NCI-H2107 treated with DMSO at 0.1 percent for 48 hours (cell line): ENCODE data around the gene PLA2G4C.

Experiments used
- DNase-seq: peaks from one replicate; lab custom pipeline; 2025; ENCODE audit not compliant: unreplicated experiment; lab: John Stamatoyannopoulos, UW

The PLA2G4C gene

DNA sequence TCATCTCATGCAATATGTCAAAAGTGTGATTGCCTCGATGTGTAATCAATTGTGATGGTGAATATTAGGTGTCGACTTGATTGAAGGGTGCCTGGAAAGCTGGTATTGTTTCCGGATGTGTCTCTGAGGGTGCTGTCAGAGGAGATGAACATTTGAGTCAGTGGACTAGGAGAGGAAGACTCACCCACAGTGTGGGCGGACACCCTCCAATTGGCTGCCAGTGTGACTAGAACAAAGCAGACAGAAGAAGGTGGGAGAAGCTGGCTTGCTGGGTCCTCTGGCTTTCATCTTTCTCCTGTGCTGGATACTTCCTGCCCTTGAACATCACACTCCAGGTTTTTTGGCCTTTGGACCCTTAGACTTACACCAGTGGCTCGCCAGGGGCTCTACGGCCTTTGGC, 51.3 kb downstream of the PLA2G4C start:
- no peak for DNase-seq

DNA sequence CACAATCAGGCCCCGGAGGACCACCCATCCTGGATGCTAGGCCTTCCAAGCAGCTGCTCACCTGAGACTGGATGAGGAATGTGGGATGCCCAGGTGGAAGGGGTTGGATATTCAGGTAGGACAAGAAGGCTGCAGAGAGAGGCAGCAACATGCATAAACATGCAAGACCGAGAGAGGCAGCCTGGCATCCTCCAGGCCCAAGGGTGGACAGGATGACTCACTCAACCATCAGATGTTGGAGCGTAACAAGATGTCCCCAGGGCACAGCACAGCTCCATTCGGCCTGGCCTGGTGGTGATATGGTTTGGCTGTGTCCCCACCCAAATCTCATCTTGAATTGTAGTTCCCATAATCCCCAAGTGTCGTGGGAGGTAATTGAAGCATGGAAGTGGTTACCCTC, 56.8 kb downstream of the PLA2G4C start:
- DNase-seq = no peak

DNA sequence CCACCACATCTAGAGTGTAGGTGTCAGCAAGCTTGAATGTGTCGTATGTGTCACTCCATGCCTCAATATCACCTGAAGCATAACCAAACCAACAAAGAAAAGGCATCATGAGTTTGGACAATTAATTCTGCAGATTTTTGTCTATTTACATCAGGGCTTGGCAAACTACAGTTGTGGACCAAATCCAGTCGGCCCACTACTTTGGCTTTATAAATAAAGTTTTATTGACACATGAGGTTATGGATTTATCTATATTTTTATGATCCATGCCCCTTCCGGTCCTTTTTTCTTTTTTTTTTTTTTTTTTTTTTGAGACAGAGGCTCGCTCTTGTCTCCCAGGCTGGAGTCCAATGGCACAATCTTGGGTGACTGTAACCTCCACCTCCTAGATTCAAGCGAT, 57.5 kb downstream of the PLA2G4C start:
- no peak for DNase-seq

DNA sequence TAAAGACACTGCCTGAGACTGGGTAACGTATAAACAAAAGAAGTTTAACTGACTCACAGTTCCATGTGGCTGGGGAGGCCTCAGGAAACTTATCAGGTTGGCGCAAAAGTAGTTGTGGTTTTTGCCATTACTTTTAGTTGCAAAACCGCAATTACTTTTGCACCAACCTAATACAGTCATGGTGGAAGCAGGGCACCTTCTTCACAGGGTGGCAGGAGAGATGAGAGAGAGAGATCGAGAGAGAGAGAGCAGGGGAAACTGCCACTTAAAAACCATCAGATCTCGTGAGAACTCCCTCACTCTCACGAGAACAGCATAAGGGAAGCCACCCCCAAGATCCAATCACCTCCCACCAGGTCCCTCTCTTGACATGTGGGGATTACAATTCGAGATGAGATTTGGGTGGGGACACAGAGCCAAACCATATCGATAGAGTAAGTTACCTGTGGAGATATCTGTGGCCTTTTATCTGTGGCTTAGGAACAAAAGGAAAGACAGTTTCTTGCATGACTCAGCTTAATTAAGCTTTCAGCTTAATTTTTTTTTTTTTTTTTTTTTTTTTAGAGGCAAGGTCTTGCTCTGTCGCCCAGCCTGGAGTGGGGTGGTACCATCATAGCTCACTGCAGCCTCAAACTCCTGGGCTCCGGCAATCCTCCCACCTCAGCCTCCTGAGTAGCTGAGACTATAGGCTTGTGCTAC, 59.1 kb downstream of the PLA2G4C start:
- no peak for DNase-seq

DNA sequence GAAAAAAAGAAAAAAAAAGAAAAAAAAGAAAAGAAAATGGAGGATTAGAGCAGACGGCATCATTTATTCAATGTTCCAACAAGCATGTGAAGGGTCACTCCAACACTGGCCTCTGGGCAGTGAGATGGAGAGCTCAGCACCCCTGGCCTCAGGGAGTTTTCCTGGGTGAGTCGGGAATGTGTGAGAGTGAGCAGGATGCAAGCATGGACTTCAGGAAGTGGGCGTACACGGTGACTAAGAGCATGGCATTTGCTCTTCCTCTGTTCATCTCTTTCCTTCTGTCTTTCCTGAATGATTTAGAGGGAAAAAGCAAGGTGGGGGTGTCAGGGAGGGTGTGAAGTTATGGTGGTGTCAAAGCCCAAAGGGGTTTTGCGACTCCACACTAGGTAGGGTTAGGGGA, 66.1 kb downstream of the PLA2G4C start:
- DNase-seq = no peak

DNA sequence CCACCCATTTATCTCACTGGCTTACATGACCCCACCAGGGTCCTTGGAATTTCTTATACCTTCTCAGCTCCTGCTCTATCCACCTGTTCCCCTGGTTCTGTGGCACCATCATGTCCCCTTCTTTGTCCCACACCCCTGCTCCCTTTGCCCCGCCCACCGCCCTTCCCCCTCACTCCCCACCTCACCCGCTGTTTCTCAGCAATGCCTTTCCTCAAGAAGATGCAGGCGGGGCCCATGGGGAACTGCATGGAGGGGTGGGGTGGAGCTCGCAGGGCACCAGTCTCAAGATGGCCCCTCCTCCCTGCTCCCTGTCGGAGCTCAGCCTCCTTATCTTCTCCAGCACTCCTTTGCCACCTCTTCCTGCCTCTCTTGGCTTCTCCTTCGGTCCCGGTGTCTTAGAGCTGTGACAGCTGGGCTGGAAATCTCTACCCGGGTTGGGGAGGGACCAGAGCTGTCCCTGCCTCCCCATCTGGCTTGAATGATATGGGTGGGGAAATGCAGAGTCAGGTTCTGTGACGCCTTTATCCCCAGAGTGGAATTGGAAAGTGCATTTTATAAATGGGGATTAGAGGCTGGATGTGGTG, 66.8 kb downstream of the PLA2G4C start, which contains the start of gene CABP5:
Gene CABP5 (minus strand): TSS at position 405 of the 584 bp plus-strand sequence. CDS start 157 bp downstream, at position 248.
- DNase-seq = no peak

DNA sequence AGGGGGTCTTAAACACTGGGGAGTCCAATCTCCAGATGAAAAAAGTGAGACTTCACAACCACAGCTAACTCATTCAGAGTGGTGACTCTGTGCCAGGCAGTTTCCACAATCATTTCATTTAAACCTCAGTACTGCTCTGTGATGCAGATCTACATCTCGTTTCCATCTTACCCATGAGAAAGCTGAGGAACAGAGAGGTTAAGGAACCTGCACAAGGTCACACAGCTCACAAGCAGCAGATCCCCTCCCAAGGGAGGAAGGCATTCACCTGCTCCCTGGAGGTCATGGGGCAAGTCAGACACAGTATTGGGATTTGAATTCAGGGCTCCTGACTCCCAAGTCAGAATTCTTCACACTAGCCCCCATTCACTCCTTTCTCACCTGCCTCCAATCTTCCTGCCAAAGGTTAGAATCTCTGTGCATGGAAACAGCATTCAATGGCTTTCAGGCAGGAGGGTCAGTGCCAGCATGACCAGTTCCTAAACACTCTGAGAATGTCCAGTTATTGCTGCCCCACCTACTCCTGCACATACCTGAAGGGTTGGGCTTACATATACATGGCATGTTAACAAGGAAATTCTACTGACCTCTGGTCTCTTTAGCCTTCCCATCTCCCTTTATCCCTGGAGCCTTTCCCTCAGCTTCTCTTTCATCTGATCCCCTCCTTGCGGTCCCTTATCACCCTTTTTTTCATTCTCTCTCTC, 68.6 kb downstream of the PLA2G4C start:
- no peak for DNase-seq

DNA sequence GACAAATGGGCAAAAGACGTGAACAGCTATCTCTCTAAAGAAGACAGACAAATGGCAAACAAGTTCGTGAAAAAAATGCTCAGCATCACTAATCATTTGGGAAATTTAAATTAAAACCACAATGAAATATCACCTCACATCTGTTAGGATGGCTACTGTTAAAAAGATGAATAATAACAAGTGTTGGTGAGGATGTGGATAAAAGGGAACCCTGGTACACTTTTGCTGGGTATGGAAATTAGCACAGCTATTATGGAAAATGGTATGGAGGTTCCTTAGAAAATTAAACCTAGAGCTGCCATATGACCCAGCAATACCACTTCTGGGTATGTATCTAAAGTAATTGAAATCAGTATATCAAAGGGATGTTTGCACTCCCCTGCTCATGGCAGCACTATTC, 73.9 kb downstream of the PLA2G4C start:
- no peak for DNase-seq

DNA sequence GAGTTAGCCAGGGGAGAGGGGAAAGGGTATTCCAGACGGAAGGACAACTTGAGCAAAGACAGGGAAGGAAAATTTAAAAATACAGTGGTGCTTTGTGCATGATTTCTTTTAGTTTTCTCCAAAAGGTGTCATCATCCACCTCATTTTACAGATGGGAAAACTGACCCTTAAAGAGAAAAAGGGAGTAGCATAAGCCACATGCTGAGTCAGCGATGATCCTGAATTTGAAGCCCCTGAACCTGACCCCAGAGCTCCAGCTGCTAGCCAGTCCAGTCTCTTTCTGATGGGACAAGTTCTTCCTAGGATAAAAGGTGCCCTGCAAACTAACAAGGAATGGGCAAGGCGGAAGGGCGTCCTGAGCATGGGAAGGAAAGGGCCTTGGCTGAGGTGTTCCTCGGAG, 77.0 kb downstream of the PLA2G4C start:
- no peak for DNase-seq

DNA sequence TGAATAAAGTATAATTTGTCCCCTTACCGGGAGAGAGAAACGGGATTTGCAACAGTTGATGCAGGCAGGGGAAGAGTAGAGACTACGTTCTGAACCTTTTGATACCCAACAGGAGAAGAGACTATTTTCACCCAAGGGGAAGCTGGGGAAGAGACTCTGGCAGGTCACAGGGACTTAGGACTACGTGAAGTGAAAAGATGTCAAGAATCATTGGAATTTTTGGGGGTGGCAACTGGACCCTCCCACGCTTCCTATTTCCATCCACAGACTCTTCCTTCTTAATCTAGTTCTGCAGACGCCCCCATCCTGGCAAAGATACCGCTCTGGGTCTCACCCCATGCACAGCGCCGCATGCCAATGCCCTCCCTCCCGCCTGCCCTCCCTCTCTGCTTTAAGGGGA, 80.5 kb downstream of the PLA2G4C start:
- DNase-seq = no peak

DNA sequence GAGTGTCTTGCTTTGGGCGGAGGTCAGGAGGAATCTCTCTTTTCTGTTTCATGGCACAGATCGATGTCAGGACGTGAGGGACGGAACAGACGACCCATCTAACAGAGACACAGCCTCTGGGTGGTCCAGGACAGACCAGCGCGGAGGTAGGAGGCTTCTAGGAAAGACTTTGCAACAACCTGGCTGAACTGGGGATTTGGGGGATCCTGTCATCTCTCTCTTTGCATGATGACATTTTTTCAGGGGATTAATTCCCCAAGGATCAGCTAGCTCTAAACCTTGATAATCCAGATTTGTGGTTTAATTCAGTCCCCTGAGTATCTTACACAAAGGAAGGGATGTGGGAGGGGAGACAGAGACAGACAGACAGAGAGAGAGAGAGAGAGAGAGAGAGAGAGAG, 81.2 kb downstream of the PLA2G4C start:
- DNase-seq = no peak

DNA sequence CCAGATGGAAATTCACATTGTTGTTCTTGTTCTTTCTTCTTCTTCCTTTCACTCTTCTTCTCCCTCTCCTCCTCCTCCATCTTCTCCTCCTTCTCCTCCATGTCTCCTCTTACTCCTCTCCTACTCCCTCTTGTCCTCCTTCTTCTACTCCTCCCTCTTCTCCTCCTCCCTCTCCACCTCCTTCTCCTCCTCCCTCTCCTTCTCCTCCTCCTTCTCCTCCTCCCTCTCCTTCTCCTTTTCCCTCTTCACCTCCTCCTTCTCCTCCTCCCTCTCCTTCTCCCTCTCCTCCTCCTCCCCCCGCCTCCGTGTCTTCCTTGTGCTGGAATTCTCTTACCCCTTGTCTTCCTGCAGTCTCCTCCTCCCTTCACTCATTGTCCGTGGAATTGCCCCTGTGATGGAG, 85.1 kb downstream of the PLA2G4C start:
- no peak for DNase-seq

DNA sequence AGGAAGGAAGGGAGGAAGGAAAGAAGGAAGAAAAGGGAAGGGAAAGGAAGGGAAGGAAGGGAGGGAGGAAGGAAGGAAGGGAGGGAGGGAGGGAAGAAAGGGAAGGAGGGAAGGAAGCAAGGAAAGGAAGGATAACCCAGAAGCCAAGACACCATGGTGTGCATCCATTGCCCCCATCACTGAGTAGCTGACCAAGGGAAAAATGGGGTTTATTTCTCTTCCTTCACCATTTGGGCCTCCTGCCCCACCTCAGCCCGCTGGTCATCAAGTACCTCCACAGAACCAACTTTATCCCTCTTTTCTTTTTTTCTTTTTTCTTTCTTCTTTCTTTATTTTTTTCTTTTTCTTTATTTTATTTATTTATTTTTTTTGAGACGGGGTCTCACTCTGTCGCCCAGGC, 87.1 kb downstream of the PLA2G4C start:
- DNase-seq = no peak

DNA sequence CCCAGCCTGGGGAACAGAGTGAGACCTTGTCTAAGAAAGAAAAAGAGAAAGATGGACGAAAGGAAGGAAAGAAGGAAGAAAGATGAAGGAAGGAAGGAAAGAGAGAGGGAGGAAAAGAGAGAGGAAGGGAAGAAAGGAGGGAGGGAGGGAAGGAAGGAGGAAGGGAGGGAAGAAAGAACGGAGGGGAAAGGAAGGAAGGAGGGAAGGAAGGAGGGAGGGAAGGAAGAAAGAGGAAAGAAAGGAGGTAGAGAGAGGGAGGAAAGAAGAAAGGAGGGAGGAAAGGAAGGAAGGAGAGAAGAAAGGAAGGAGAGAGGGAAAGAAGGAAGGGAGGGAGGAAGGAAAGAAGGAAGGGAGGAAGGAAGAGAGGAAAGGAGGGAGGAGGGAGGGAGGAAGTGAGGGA, 87.6 kb downstream of the PLA2G4C start:
- no peak for DNase-seq

DNA sequence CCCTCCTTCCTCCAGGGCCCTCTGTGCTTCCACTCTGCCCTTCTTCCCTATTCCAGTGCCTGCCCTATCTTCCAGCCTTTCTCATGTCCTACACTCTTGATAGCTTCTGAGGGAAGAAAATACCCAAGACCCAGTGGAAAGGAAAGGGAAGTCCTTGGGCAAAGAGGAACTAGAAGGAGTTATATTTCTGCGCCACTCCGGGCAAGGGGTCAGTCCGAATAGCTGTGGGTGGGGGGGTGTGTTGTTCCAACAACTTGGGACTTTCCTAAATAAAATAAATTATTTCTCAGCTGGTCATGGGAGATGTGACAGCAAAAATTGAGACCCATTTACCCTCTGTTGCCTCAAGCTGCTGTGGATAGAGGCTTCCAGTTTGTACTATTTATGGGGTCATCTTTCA, 89.9 kb downstream of the PLA2G4C start:
- DNase-seq = no peak

DNA sequence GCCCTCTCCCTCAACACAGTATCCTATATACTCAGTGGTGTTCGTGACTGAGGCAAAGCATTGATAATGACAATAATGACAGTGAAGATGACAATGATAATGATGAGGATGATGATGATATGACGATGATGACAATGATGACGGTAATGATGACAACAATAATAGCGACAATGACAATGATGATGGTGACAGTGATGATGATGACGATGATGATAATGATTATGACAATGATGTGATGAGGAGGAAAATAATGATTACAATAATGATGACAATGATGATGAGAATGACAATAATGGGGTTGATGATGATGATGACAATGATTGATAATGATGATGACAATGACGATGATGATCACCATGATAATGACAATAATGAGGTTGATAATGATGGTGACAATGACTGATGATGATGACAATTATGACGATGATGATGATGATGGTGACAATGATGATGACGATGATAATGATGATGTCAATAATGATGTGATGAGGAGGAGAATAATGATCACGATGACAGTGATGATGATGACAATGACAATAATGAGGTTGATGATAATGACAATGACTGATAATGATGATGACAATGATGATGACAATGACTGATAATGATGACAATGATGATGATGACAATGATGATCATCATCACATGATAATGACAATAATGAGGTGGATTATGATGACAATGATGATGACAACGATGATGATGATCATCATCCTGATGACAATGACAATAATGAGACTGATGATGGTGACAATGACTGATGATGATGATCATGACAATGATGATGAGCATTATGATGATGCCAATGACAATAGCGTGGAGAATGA, 99.5 kb downstream of the PLA2G4C start:
- no peak for DNase-seq

DNA sequence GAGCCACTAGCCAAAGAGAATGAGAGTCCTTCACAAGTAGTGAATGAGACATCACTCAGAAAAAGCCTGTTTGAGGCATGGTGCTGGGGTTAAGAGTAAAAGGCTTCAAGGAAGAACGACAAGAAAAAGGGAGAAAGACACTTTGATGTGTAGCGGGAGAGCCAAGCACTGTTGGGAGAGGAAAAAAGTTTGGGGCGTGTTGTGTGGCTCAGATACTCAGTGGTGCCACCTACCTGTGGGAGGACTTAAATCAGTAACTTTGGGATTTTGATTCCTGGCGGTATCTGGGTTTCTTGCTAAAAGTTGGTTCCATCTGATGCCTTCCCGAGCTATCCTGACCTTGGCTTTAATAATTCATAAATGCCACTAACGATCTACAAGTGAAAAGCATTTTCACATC, 103.9 kb downstream of the PLA2G4C start:
- DNase-seq = no peak

DNA sequence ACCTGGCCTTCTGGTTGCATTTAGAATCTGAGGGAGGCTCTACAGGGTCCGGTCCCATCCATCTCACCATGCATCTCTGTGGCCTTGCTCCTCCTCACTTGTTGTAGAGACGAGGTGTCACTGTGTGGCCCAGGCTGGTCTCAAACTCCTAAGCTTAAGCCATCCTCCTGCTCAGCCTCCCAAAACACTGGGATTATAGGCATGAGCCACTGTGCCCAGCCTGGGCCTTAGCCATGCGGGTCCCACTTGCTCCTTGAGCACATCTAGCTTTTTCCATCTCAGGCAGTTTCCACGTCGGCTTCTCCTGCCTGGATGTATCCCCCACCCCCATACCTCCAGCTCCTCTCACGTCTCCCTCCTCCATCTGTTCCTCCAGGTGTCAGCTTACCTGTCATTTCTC, 106.4 kb downstream of the PLA2G4C start:
- DNase-seq = no peak

DNA sequence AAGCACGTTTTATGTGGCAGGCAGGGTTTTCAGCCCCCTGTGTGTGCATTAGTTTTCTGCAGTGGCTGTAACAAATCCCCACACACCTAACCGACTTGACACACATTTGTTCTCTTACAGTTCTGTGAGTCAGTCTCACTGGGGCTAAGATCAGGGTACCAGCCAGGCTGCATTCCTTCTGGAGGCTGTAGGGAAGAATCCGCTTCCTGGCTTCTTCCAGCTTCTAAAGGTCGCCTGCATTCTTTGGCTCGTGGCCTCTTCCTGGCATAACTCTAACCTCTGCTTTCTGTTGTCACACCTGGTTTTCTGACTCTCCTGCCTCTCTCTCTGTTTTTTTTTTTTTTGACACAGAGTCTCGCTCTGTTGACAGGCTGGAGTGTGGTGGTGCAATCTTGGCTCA, 109.8 kb downstream of the PLA2G4C start:
- DNase-seq = no peak

DNA sequence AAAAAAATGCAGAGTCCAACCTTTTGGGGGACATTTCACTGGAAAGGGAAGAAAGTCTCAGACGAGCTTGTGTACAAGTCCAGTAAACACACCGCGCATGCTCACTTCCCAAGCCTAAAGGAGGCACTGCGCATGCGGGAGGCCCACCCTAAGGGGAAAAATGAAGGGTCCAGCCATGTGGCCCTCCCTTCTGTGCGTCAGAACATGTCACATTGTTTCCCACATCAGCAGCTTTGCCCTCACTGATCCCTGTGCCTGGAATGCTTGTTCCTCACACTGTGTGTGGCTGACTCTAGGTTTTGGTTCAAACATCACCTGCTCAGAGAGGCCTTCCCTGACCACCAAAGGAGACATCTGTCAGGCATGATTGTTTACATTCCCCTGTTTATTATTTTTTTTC, 111.8 kb downstream of the PLA2G4C start:
- no peak for DNase-seq
